ENCODE measurements around the gene RFC2. TPM values are rescaled to one million over a fixed set of nuclear protein-coding genes. Genes with fewer than 3 reads are reported as not detected.

RFC2 gene
- total RNA-seq, 1 donor from 2014 or later, result 18.5 TPM

DNA sequence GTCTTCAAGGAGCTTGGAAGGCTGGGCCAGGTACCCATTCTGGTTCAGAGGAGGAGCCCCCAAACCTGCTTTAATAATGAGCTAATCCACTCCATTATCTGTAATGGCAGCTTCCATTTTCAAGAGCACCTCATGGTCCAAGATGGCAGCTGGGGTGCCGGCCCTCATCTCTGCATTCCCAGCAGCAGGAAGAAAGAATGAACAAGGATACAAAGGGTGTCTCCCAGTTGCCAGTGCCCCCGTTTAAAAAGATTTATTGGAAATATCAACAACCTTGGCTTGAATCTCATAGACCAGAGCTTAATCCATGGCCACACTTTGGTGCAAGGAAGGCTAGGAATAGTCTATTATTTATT, 35.9 kb downstream of the RFC2 start:
- DNase-seq (no peak), ATAC-seq (no peak)
- Histone ChIP-seq H3K27ac (no peak overlapping the region), H3K36me3 (no peaks in the 10 kb centered on the region), H3K4me3 (no peak overlapping the region), H3K4me1 (peaks cover 23% of the 10 kb centered on the region), H3K9me3 (no peaks in the 10 kb centered on the region), H3K27me3 (ENCODE audit: low read depth) (no peaks in the 10 kb centered on the region)
- TF ChIP-seq, protein P1, sequence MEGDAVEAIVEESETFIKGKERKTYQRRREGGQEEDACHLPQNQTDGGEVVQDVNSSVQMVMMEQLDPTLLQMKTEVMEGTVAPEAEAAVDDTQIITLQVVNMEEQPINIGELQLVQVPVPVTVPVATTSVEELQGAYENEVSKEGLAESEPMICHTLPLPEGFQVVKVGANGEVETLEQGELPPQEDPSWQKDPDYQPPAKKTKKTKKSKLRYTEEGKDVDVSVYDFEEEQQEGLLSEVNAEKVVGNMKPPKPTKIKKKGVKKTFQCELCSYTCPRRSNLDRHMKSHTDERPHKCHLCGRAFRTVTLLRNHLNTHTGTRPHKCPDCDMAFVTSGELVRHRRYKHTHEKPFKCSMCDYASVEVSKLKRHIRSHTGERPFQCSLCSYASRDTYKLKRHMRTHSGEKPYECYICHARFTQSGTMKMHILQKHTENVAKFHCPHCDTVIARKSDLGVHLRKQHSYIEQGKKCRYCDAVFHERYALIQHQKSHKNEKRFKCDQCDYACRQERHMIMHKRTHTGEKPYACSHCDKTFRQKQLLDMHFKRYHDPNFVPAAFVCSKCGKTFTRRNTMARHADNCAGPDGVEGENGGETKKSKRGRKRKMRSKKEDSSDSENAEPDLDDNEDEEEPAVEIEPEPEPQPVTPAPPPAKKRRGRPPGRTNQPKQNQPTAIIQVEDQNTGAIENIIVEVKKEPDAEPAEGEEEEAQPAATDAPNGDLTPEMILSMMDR (IDR thresholded peaks at IDR 0.05), result no peak
- intact Hi-C loops (cut with DNase I), result no loop called here

DNA sequence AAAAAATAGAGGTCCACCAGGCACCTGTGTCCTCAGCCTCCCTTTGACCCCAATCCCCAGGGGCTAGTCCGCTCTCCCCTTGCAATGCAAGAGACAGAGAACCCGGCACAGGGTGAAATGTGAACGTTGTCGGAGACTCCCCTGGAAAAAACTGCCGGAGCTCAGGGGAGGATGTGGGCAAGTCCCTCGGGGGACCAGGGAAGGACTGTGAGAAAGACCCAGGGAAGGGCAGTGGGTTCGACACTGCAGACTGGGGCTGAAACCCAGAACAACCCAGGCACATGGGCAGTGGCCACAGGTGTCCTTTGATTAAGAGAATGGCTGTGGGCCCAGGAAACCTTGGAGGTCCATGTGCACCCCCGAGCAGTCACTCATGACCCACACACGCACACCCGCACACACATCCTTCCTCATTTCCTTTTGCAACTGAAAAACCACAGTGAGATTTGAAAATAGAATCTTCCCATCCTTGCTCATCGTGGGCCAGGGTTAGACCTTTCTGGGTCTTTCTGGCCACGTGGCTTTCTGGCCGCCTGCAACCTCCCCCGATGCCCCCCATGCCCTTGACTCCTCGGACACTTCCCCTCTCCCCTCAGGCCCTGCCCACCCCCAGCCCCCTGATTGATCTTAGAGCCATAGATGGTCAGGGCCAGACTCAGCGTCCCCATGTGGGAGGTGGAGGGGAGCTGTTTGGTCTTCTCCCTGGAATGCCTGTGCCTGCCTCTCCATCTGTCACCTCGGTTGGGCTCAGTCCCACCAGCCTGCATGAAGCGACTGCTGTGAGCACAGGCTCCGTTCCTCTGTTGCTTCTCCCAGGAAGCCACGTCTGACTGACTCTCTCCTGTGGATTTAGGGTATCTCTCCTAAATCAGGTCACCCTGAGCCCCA, 36.5 kb downstream of the RFC2 start:
- H3K36me3 ChIP-seq, result no peaks in the 10 kb centered on the region
- ATAC-seq, result peak; percentile 51 to 68
- intact Hi-C loops (cut with DNase I), result no loop called here
- peak overlapping the region; percentile 24 for H3K27ac ChIP-seq
- TF ChIP-seq, protein P1 (IDR thresholded peaks at IDR 0.05), result no peak
- H3K4me1 ChIP-seq, result peaks cover 23% of the 10 kb centered on the region
- H3K9me3 ChIP-seq, result no peaks in the 10 kb centered on the region
- no peaks in the 10 kb centered on the region for H3K27me3 ChIP-seq (ENCODE audit: low read depth)
- no peak for DNase-seq
- H3K4me3 ChIP-seq, result no peak overlapping the region

DNA sequence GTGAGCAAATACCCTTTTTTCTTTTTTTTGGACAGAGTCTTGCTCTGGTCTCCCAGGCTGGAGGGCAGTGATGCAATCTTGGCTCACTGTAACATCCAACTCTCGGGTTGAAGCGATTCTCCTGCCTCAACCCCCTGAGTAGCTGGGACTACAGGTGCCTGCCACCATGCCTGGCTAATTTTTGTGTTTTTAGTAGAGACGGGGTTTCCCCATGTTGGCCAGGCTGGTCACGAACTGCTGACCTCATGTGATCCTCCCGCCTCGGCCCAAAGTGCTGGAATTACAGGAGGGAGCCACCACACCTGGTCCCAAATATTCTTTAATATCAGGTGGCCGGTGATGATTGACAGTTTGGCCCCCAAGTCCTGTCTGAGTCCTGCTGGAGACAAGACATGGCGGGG, 37.8 kb downstream of the RFC2 start:
- Histone ChIP-seq H3K9me3 (no peaks in the 10 kb centered on the region), H3K27ac (no peak overlapping the region), H3K27me3 (ENCODE audit: low read depth) (no peaks in the 10 kb centered on the region), H3K4me3 (no peak overlapping the region), H3K36me3 (no peaks in the 10 kb centered on the region), H3K4me1 (peaks cover 23% of the 10 kb centered on the region)
- TF ChIP-seq, protein P1 (IDR thresholded peaks at IDR 0.05), result no peak
- DNase-seq (no peak), ATAC-seq (no peak)
- intact Hi-C loops (cut with DNase I), result no loop called here

DNA sequence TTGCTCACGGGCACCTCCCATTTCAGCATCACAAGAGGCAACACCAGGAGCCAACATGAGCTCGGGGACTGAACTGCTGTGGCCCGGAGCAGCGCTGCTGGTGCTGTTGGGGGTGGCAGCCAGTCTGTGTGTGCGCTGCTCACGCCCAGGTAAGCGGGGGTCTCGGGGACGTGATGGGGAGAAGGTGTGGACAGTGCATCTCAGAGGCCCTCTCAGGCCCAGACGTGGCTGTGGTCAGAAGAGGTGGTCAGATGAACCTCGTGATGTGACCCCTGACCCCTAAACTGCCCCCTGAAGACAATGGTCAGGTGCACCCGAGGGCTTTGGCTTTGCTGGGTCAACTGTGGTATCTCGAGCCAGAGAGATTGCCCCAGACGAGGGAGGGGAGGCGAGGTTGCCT, 38.3 kb downstream of the RFC2 start:
- Histone ChIP-seq H3K27me3 (ENCODE audit: low read depth) (no peaks in the 10 kb centered on the region), H3K27ac (no peak overlapping the region), H3K4me1 (peaks cover 23% of the 10 kb centered on the region), H3K36me3 (no peaks in the 10 kb centered on the region), H3K9me3 (no peaks in the 10 kb centered on the region), H3K4me3 (no peak overlapping the region)
- intact Hi-C loops (cut with DNase I), result no loop called here
- ATAC-seq (no peak), DNase-seq (no peak)
- TF ChIP-seq, protein P1 (IDR thresholded peaks at IDR 0.05), result no peak

DNA sequence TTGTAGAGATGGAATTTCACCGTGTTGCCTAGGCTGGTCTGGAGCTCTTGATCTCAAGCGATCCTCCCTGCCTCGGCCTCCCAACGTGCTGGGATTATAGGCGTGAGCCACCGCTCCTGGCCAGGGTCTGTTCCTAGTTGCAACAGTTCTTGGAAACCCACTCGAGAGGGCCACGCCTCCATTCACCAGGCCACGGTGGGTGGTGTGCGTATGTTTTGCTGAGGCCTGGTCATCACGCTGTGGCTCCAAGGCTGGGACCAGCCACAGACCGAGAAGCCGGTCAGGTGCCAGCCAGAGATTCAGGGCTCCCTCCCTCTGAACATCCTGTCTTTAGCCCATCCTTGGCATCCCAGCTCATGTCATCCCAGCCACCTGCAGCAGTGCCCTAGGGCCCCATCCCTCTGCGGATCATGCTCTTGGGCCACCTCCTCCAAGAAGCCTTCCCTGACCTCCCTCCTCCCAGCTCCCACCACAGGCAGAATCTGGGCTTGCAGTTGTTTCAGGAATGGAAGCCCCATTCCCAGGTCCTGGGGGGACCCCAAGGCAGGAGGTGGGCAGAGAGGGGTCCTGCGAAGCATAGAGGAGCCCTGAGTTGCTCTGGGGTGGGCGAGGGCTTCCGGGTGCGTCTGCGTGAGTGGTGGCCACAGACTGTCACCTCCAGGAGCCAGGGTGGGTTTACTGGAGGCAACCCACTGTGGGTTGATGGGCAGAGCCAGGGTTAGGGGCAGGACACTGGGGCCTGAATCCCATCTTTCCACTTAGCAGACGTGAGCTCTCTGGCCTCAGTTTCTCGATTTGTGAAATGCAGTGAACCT, 39.2 kb downstream of the RFC2 start:
- Histone ChIP-seq H3K36me3 (no peaks in the 10 kb centered on the region), H3K27me3 (ENCODE audit: low read depth) (no peaks in the 10 kb centered on the region), H3K9me3 (no peaks in the 10 kb centered on the region), H3K4me3 (no peak overlapping the region), H3K4me1 (peaks cover 26% of the 10 kb centered on the region), H3K27ac (no peak overlapping the region)
- no peak for ATAC-seq
- no peak for DNase-seq
- TF ChIP-seq, protein P1 (IDR thresholded peaks at IDR 0.05), result no peak
- intact Hi-C loops (cut with DNase I), result no loop called here

All from lower lobe of right lung (tissue), 2 donors.